AG10803 (cell line): ENCODE measurements around the gene HMOX1.

Experiments used
- DNase-seq: peaks from one replicate; pipeline ENCODE4 v3.0.0; 2010; ENCODE audit warnings: low read depth
- H3K4me3 ChIP-seq: 2 replicates; pipeline ENCODE4 v1.5.1; 2011; ENCODE audit warnings: mild to moderate bottlenecking, low read length, control low read depth
- TF ChIP-seq, protein P1 (sequence below): conservative IDR thresholded peaks from 2 replicates; pipeline ENCODE4 v1.5.1; 2011; ENCODE audit warnings: mild to moderate bottlenecking, low read length, control low read depth, inconsistent platforms

The HMOX1 gene

DNA sequence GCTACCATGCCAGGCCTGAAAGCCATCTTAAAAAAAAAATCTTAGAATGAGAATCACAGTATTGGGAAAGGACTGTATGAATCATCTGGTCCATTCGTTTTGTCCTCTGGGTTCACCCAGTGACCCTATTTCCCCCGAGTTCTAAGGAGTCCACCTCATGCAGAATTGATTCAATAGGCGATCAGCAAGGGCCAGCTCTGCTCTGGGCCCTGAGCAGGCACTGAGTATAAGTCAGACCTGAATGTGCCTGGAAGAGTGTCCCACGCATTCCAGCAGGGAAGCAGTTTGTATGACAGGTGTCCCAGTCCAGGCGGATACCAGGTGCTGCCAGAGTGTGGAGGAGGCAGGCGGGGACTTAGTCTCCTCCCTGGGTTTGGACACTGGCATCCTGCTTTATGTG, 883 bp upstream of the HMOX1 start:
- DNase-seq = no peak
- no peak overlapping the region for H3K4me3 ChIP-seq
- TF ChIP-seq, protein P1, sequence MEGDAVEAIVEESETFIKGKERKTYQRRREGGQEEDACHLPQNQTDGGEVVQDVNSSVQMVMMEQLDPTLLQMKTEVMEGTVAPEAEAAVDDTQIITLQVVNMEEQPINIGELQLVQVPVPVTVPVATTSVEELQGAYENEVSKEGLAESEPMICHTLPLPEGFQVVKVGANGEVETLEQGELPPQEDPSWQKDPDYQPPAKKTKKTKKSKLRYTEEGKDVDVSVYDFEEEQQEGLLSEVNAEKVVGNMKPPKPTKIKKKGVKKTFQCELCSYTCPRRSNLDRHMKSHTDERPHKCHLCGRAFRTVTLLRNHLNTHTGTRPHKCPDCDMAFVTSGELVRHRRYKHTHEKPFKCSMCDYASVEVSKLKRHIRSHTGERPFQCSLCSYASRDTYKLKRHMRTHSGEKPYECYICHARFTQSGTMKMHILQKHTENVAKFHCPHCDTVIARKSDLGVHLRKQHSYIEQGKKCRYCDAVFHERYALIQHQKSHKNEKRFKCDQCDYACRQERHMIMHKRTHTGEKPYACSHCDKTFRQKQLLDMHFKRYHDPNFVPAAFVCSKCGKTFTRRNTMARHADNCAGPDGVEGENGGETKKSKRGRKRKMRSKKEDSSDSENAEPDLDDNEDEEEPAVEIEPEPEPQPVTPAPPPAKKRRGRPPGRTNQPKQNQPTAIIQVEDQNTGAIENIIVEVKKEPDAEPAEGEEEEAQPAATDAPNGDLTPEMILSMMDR = no peak

DNA sequence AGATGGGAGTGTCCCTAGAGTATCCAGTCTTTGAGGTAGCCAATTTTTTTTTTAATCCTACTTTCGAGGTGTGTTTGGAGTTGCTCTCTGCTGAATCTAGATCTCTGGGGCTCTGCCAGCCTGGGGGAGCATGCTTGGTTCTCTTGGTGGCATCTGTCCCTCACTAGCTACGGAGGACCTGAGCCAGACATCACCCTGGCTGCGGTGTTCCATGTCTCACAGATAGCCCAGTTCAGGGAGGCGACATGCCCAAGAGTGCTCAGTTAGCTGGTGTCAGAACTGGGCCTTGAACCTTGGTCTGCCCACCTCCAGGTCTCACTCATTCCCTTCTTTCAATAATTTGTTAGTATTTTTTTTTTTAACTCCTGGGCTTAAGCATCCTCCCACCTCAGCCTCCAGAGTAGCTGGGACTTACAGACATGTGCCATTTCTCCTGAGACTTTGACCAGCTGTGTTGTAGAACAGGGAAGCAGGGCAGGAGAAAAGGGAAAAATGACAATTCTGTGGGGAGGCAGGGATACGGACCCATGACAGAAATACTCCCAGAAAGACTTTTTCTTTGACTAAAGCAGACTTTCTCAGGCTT, 621 bp downstream of the HMOX1 start:
- DNase-seq = no peak
- TF ChIP-seq, protein P1 = no peak
- H3K4me3 ChIP-seq = peak overlapping the region; percentile 100

DNA sequence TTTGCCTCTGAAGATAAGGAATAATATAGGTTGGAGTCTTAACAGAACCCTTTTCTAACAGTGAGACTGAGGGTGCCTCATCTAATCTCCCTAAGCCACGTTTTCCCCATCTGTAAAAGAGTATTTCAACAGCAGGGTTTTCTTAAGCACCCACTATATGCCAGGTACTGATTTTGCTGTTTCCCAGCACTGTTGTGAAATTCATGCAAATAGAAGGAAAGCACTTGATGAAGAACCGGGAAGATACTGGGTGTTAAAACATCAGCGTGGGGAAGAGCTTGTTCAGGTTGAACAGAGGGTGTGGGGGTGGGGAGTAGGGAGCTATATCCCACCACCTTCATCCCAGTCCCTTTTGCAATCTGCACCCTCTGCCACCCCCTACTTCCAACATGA, 2.8 kb downstream of the HMOX1 start:
- DNase-seq = no peak
- TF ChIP-seq, protein P1 = no peak
- H3K4me3 ChIP-seq = peak overlapping the region; percentile 100

DNA sequence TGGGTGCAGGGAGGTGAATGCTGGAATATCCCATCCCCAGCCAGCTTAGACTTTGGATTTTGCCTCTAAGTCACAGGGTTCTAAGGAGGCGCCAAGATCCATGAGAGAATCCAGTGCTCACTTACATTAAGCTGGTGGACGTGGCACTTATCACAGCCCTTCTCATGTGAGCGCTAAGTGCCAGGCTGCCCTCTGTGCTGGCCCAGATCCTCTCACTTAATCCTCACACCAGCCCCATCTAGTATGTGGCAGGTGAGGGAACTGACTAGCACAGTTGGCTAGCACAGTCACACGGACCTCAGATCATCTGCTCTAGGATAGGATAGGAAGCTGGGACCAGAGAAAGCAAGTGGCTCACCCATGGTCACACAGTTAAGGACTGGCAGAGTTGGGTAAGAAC, 3.6 kb downstream of the HMOX1 start:
- no peak for DNase-seq
- TF ChIP-seq, protein P1 = no peak
- peak overlapping the region; percentile 38 for H3K4me3 ChIP-seq

DNA sequence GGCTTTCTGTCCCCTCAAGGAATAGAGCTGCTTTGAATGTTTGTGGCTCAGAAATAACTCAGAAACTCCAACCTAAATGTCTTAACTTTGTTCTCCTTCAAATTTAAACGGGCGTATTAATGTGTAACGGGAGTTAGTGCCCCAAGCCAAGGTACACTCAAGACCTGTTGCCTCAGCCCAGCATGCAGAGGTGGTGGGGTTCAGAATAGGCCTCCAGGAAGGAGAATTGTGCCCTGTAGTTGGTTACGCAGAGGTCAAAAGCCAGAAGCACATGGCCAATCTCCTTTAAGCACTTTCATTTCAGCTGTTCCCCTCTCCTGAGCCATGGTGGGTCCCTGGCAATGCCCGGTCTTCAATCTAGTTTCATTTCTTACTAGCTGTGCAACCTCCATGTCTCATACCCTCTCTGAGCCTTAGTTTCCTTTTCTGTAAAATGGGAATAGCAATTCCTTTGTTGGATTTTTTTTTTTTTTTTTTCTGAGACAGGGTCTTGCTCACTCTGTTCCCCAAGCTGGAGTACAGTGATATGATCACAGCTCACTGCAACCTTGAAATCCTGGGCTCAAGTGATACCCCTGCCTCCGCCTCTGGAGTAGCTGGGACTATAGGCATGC, 4.2 kb downstream of the HMOX1 start:
- peak overlapping the region; percentile 38 for H3K4me3 ChIP-seq
- DNase-seq = no peak
- TF ChIP-seq, protein P1 = no peak

DNA sequence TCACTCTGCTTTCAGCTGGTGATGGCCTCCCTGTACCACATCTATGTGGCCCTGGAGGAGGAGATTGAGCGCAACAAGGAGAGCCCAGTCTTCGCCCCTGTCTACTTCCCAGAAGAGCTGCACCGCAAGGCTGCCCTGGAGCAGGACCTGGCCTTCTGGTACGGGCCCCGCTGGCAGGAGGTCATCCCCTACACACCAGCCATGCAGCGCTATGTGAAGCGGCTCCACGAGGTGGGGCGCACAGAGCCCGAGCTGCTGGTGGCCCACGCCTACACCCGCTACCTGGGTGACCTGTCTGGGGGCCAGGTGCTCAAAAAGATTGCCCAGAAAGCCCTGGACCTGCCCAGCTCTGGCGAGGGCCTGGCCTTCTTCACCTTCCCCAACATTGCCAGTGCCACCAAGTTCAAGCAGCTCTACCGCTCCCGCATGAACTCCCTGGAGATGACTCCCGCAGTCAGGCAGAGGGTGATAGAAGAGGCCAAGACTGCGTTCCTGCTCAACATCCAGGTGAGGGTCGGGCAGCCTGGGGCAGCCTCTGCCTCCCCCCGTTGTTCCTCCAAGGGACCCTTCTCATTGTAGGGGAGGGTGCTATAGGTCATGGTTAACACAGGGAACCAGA, 5.9 kb downstream of the HMOX1 start:
- TF ChIP-seq, protein P1 = no peak
- no peak overlapping the region for H3K4me3 ChIP-seq
- no peak for DNase-seq

DNA sequence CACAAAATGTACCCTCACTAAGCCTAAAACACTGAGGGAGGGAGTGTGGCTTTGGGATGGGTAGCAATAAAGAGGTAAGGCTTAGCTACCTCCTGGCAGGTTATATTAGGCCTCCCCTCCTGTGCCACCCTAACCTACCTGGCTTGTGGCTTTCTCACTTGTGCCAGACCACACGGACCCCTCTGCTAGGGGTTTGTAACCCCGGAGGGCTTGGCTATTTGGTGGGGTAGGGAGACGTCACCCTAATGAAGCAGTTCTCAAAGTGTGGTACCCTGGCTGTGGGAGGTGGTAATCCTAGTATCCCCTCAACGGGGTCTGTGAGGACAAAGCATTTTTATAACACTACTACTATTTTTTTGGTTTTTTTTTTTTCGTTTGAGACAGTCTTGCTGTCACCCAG, 10.0 kb downstream of the HMOX1 start:
- no peak for DNase-seq

More for the DNA sequence above, 10.0 kb downstream of the HMOX1 start:
- TF ChIP-seq, protein P1 = no peak
- H3K4me3 ChIP-seq = no peak overlapping the region
